SK-N-SH (cell line): ENCODE measurements around the gene NCAPH2.

Source experiments
- CTCF ChIP-seq: fragments of 200-600 bp; sonication (generic); IDR thresholded peaks from 2 replicates; pipeline ENCODE4 v1.6.1; 2017; ENCODE audit warnings: antibody characterized with exemption, mild to moderate bottlenecking, moderate library complexity
- EP300 ChIP-seq, 2 experiments: IDR thresholded peaks; 2 replicates each; pipeline versions ENCODE4 v1.4.0 to v1.6.1; 2012; ENCODE audit warnings: borderline replicate concordance in 1 of 2, low read depth in 1 of 2, low read length in 1 of 2
- EZH2phosphoT487 ChIP-seq: fragments of 200-600 bp; sonication (generic); IDR thresholded peaks from 2 replicates; pipeline ENCODE4 v1.6.1; 2017; ENCODE audit warnings: low read depth, mixed run types, mild to moderate bottlenecking, antibody characterized with exemption, moderate library complexity, borderline replicate concordance
- FOXJ3 ChIP-seq: sonication (generic); formaldehyde crosslinking; IDR thresholded peaks from 2 replicates; pipeline ENCODE4 v1.5.1; 2020; ENCODE audit warnings: mild to moderate bottlenecking, missing genetic modification reagents
- POLR2AphosphoS5 ChIP-seq: IDR thresholded peaks from 2 replicates; pipeline ENCODE4 v1.6.1; 2012; ENCODE audit warnings: low read depth, low read length
- RXRA ChIP-seq: IDR thresholded peaks from 2 replicates; pipeline ENCODE4 v1.4.0; 2012; ENCODE audit warnings: low read depth, mild to moderate bottlenecking, borderline replicate concordance
- TAF1 ChIP-seq: IDR thresholded peaks from 2 replicates; pipeline ENCODE4 v1.6.1; 2012; ENCODE audit warnings: low read depth, mild to moderate bottlenecking, low read length, moderate library complexity, borderline replicate concordance
- USF1 ChIP-seq: IDR thresholded peaks from 2 replicates; pipeline ENCODE4 v1.4.0; 2012; ENCODE audit warnings: low read depth, borderline replicate concordance

GRCh38 chr22:50471962-50472361 lies 36.1 kb upstream of the NCAPH2 start:
- TF ChIP-seq CTCF = no peak
- no peak for TF ChIP-seq POLR2AphosphoS5
- TF ChIP-seq FOXJ3 (CRISPR knock-in tag) = no peak
- TF ChIP-seq EZH2phosphoT487 = no peak
- TF ChIP-seq RXRA = no peak
- no peak for TF ChIP-seq TAF1
- no peak for TF ChIP-seq USF1
- no peak for TF ChIP-seq EP300 (IDR thresholded peaks at IDR 0.05; ENCODE audit: borderline replicate concordance in 1 of 2, low read depth in 1 of 2, low read length in 1 of 2)
